ENCODE data around the gene ATP2B3. TPM values are rescaled to one million over a fixed set of nuclear protein-coding genes. Genes with fewer than 3 reads are reported as not detected.

The ATP2B3 gene
- total RNA-seq, 1 donor from 2014 or later: 0.10 TPM

DNA sequence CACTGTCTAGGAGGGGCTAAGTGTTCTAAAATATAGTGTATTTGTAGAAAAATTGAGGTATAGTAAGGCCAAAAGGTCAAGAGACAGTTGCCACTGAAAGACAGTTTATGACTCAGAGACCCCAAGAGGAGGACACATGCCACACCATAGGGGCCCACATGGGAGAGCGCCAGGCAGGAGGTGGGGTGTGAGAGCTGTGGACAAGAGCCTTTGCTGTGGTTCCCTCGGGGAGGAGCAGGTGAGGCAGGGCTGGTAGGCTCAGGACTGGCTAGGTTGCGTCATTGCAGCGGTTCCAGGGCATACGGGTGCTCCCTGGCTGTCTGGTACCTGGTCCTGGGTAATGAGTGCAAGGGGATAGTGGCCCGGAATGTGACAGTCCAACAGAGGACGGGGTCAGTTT, 43.9 kb downstream of the ATP2B3 start:
- no peaks in the 10 kb centered on the region for H3K9me3 Mint-ChIP-seq (ENCODE audit: unreplicated experiment)
- DNase-seq (ENCODE audit: low spot score): no peak
- H3K4me1 Mint-ChIP-seq (ENCODE audit: unreplicated experiment): no peaks in the 10 kb centered on the region
- H3K27ac Mint-ChIP-seq (ENCODE audit: unreplicated experiment): no peak overlapping the region
- no peak overlapping the region for H3K4me3 Mint-ChIP-seq (ENCODE audit: unreplicated experiment)
- peaks cover 6% of the 10 kb centered on the region for H3K27me3 Mint-ChIP-seq (ENCODE audit: unreplicated experiment)
- no peak for TF ChIP-seq CTCF (IDR thresholded peaks at IDR 0.05; ENCODE audit: unreplicated experiment)
- no peaks in the 10 kb centered on the region for H3K36me3 Mint-ChIP-seq (ENCODE audit: low read depth, unreplicated experiment)

DNA sequence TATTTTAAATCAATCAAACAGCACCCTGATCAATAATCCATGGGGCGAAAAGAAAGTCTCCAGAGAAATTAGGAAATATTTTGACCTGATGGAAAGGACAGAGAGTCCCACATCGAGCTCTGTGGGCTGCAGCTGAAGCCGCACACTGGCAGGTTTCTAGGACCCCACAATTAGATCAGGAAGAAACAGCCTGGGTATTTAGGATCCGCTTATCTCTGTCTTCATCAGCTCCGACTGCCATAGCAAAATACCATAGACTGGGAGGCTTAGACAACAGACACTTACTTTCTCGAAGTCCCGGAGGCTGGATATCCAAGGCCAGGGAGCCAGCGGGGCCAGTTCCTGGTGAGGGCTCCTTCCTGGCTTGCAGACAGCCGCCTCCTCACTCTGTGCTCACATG, 45.1 kb downstream of the ATP2B3 start:
- Mint-ChIP-seq H3K27ac (ENCODE audit: unreplicated experiment) (no peak overlapping the region), H3K27me3 (ENCODE audit: unreplicated experiment) (peaks cover 9% of the 10 kb centered on the region), H3K9me3 (ENCODE audit: unreplicated experiment) (no peaks in the 10 kb centered on the region), H3K36me3 (ENCODE audit: low read depth, unreplicated experiment) (no peaks in the 10 kb centered on the region), H3K4me1 (ENCODE audit: unreplicated experiment) (no peaks in the 10 kb centered on the region), H3K4me3 (ENCODE audit: unreplicated experiment) (no peak overlapping the region)
- no peak for DNase-seq (ENCODE audit: low spot score)
- no peak for TF ChIP-seq CTCF (IDR thresholded peaks at IDR 0.05; ENCODE audit: unreplicated experiment)

- no peak for TF ChIP-seq CTCF (IDR thresholded peaks at IDR 0.05; ENCODE audit: unreplicated experiment)
- H3K27ac Mint-ChIP-seq (ENCODE audit: unreplicated experiment): no peak overlapping the region
- peaks cover 7% of the 10 kb centered on the region for H3K27me3 Mint-ChIP-seq (ENCODE audit: unreplicated experiment)
- no peaks in the 10 kb centered on the region for H3K9me3 Mint-ChIP-seq (ENCODE audit: unreplicated experiment)
- no peaks in the 10 kb centered on the region for H3K4me1 Mint-ChIP-seq (ENCODE audit: unreplicated experiment)
- no peak overlapping the region for H3K4me3 Mint-ChIP-seq (ENCODE audit: unreplicated experiment)
- no peaks in the 10 kb centered on the region for H3K36me3 Mint-ChIP-seq (ENCODE audit: low read depth, unreplicated experiment)
- DNase-seq (ENCODE audit: low spot score): no peak
Observed at GRCh38 chrX:153564047-153564606, 46.7 kb downstream of the ATP2B3 start.

- no peak overlapping the region for H3K27ac Mint-ChIP-seq (ENCODE audit: unreplicated experiment)
- no peaks in the 10 kb centered on the region for H3K9me3 Mint-ChIP-seq (ENCODE audit: unreplicated experiment)
- DNase-seq (ENCODE audit: low spot score): no peak
- H3K4me1 Mint-ChIP-seq (ENCODE audit: unreplicated experiment): peaks cover 2% of the 10 kb centered on the region
- H3K27me3 Mint-ChIP-seq (ENCODE audit: unreplicated experiment): peaks cover 8% of the 10 kb centered on the region
- TF ChIP-seq CTCF (IDR thresholded peaks at IDR 0.05; ENCODE audit: unreplicated experiment): no peak
- no peak overlapping the region for H3K4me3 Mint-ChIP-seq (ENCODE audit: unreplicated experiment)
- H3K36me3 Mint-ChIP-seq (ENCODE audit: low read depth, unreplicated experiment): no peaks in the 10 kb centered on the region
Observed at GRCh38 chrX:153565996-153566580, 48.6 kb downstream of the ATP2B3 start.

GRCh38 chrX:153568451-153569011, 51.1 kb downstream of the ATP2B3 start:
- DNase-seq (ENCODE audit: low spot score): no peak
- Mint-ChIP-seq H3K27me3 (ENCODE audit: unreplicated experiment) (peaks cover 6% of the 10 kb centered on the region), H3K4me1 (ENCODE audit: unreplicated experiment) (peaks cover 7% of the 10 kb centered on the region), H3K27ac (ENCODE audit: unreplicated experiment) (no peak overlapping the region), H3K9me3 (ENCODE audit: unreplicated experiment) (no peaks in the 10 kb centered on the region), H3K36me3 (ENCODE audit: low read depth, unreplicated experiment) (no peaks in the 10 kb centered on the region), H3K4me3 (ENCODE audit: unreplicated experiment) (no peak overlapping the region)
- TF ChIP-seq CTCF (IDR thresholded peaks at IDR 0.05; ENCODE audit: unreplicated experiment): no peak
